K562 (cell line): Measurements from ENCODE around the gene BCL2L12. TPM values are rescaled to one million over a fixed set of nuclear protein-coding genes. Genes with fewer than 3 reads are reported as not detected.

ENCODE experiments used
- FOXA3 ChIP-seq, 2 experiments: fragments of 450-650 bp in 1 of 2; sonication (generic) in 1 of 2; formaldehyde crosslinking; IDR thresholded peaks in 1 of 2; conservative IDR thresholded peaks in 1 of 2; 2 replicates each; pipeline versions ENCODE4 v1.4.0 to v1.8.0; 2020 to 2022; ENCODE audit warnings: mild to moderate bottlenecking in 2 of 2, missing genetic modification reagents in 1 of 2
- GTF2E2 ChIP-seq: fragments of 200-800 bp; sonication (Bioruptor generic); IDR thresholded peaks from 2 replicates; pipeline ENCODE4 v1.6.1; 2016; ENCODE audit warnings: missing genetic modification characterization, missing compliant biosample characterization
- HOXB6 ChIP-seq: fragments of 250-450 bp; sonication (Bioruptor Pico); IDR thresholded peaks from 2 replicates; pipeline ENCODE4 v1.5.1; 2022; ENCODE audit warnings: mild to moderate bottlenecking, borderline replicate concordance
- KLF10 ChIP-seq: fragments of 250-450 bp; sonication (Bioruptor Pico); IDR thresholded peaks from 2 replicates; pipeline ENCODE4 v1.6.1; 2021; ENCODE audit warnings: matching md5 sums
- MEF2D ChIP-seq: conservative IDR thresholded peaks from 2 replicates; pipeline ENCODE4 v1.6.1; 2016; ENCODE audit warnings: low read depth, missing genetic modification characterization, missing compliant biosample characterization
- MTA3 ChIP-seq: fragments of 450-650 bp; formaldehyde crosslinking; IDR thresholded peaks from 2 replicates; pipeline ENCODE4 v1.6.1; 2017; ENCODE audit warnings: mild to moderate bottlenecking, borderline replicate concordance
- MXI1 ChIP-seq: IDR thresholded peaks from 2 replicates; pipeline ENCODE4 v1.6.1; 2011; ENCODE audit warnings: low read depth, mild to moderate bottlenecking, improper control_type of control experiment, low read length
- PCBP1 ChIP-seq: fragments of 200-400 bp; formaldehyde crosslinking; IDR thresholded peaks from 2 replicates; pipeline ENCODE4 v1.6.1; 2018; ENCODE audit warnings: mild to moderate bottlenecking, low read depth, low read length; ENCODE audit not compliant: poor library complexity, severe bottlenecking
- PHF21A ChIP-seq: fragments of 450-650 bp; IDR thresholded peaks from 2 replicates; pipeline ENCODE4 v1.6.1; 2017; ENCODE audit warnings: low read depth, borderline replicate concordance
- POLR3G ChIP-seq: IDR thresholded peaks from 2 replicates; pipeline ENCODE4 v1.6.1; 2011; ENCODE audit not compliant: insufficient read length, insufficient replicate concordance; ENCODE audit errors: extremely low read depth
- PRMT5 ChIP-seq: sonication (generic); formaldehyde crosslinking; IDR thresholded peaks from 2 replicates; pipeline ENCODE4 v1.5.0; 2020; ENCODE audit warnings: missing genetic modification reagents
- SIX5 ChIP-seq, 2 experiments: IDR thresholded peaks; 2 replicates each; pipeline ENCODE4 v1.6.1; 2011; ENCODE audit warnings: low read length in 2 of 2, borderline replicate concordance in 1 of 2, low read depth in 1 of 2, mild to moderate bottlenecking in 1 of 2, moderate library complexity in 1 of 2; ENCODE audit not compliant: insufficient read depth in 1 of 2
- ZNF124 ChIP-seq: sonication (generic); formaldehyde crosslinking; IDR thresholded peaks from 2 replicates; pipeline ENCODE4 v1.8.1; 2022; ENCODE audit warnings: missing genetic modification reagents
- ZNF146 ChIP-seq: IDR thresholded peaks from one replicate; pipeline ENCODE4 v1.6.1; 2018; ENCODE audit warnings: missing compliant biosample characterization; ENCODE audit not compliant: unreplicated experiment
- ZNF316 ChIP-seq: fragments of 450-650 bp; IDR thresholded peaks from 2 replicates; pipeline ENCODE4 v1.6.1; 2016
- ZZZ3 ChIP-seq: fragments of 450-650 bp; IDR thresholded peaks from 2 replicates; pipeline ENCODE4 v1.6.1; 2016; ENCODE audit warnings: antibody characterized with exemption, mild to moderate bottlenecking, moderate library complexity
- polyA plus RNA-seq, 8 experiments: library from polyadenylated mRNA; depleted of rRNA in 4 of 8; stranded (reverse) in 5 of 8; unstranded in 3 of 8; fragments of >200 nt; fragmentation: Nextera tagmentation in 2 of 8; fragmentation: Illumina TruSeq in 1 of 8; extraction: Ambion mirVana in 2 of 8; extraction: Trizol in 1 of 8; gene quantifications; 2 replicates each; pipeline versions ENCODE4 v1.2.1 to v1.2.3, GENCODE V29; 2011 to 2014; ENCODE audit warnings: inconsistent platforms in 1 of 8, missing spikeins in 1 of 8
- total RNA-seq, 7 experiments: library from RNA; depleted of rRNA in 6 of 7; stranded (reverse); fragments of >200 nt in 6 of 7; fragmentation: Illumina TruSeq in 2 of 7; extraction: Trizol in 2 of 7; gene quantifications; 2 replicates each; pipeline versions ENCODE4 v1.2.1 to v1.2.3, GENCODE V29; 2011 to 2021; ENCODE audit warnings: low replicate concordance in 1 of 7
- TF ChIP-seq, protein P1 (sequence below): sonication (generic); formaldehyde crosslinking; IDR thresholded peaks from 2 replicates; pipeline ENCODE4 v1.8.1; 2023; ENCODE audit warnings: mild to moderate bottlenecking, missing genetic modification reagents
- TF ChIP-seq, protein P2 (sequence below): sonication (generic); formaldehyde crosslinking; IDR thresholded peaks from 2 replicates; pipeline ENCODE4 v1.9.0; 2022; ENCODE audit warnings: mild to moderate bottlenecking, missing genetic modification reagents
- TF ChIP-seq, protein P3 (sequence below), 3 experiments: IDR thresholded peaks in 2 of 3; conservative IDR thresholded peaks in 1 of 3; 2 replicates each; pipeline ENCODE4 v1.5.1; 2011 to 2012; ENCODE audit warnings: low read length in 3 of 3, mild to moderate bottlenecking in 3 of 3, control low read depth in 2 of 3, improper control_type of control experiment in 1 of 3, inconsistent platforms in 1 of 3, low read depth in 1 of 3, mixed read lengths in 1 of 3, moderate library complexity in 1 of 3; ENCODE audit not compliant: insufficient read depth in 2 of 3
- TF ChIP-seq, protein P4 (sequence below): fragments of 250-450 bp; sonication (Bioruptor Pico); IDR thresholded peaks from 2 replicates; pipeline ENCODE4 v1.5.0; 2021; ENCODE audit warnings: mild to moderate bottlenecking, borderline replicate concordance

Gene BCL2L12
- total and polyA plus RNA-seq, 9 of the 15 experiments (the other 6 are each of a cell fraction or from before 2014, with no cell fraction given): 7.4 to 263 (median 81.2) TPM

DNA sequence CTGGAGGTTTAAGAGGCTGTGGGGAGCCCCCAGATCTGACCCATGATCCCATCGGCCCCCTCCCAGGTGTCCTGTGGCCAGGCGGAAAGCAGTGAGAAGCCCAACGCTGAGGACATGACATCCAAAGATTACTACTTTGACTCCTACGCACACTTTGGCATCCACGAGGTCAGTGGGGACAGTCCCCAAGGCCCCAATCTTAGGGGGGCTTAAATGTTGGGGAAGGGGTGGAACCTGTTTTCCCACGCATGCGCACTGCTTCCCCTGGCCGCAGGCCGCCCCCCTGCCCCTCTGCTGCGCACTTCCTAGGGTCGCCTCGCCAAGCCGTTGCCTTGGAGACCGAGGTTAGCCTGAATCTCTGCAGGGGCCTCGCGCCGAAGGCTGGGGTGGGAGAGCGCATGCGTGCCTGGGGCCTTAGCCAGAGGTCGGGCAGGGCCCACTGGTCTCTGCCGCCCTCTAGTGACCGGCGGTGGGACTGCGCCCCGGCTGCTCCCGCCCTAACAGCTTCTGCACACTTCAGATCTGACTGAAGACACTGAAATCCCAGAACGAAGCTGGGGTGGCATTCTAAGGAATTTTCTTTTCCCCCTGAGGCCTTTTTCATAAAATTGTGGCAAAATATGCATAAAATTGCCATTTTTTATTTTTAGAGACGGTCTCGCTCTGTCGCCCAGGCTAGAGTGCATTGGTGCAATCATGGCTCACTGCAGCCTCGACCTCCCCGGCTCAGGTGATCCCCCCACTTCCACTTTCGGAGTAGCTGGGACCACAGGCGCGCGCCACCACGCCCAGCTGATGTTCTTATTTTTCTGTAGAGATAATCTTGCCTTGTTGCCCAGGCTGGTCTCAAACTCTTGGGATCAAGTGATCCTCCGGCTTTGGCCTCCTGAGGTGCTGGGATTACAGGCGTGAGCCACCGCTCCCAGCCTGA, 15.0 kb downstream of the BCL2L12 start (continued):
- TF ChIP-seq, protein P1, sequence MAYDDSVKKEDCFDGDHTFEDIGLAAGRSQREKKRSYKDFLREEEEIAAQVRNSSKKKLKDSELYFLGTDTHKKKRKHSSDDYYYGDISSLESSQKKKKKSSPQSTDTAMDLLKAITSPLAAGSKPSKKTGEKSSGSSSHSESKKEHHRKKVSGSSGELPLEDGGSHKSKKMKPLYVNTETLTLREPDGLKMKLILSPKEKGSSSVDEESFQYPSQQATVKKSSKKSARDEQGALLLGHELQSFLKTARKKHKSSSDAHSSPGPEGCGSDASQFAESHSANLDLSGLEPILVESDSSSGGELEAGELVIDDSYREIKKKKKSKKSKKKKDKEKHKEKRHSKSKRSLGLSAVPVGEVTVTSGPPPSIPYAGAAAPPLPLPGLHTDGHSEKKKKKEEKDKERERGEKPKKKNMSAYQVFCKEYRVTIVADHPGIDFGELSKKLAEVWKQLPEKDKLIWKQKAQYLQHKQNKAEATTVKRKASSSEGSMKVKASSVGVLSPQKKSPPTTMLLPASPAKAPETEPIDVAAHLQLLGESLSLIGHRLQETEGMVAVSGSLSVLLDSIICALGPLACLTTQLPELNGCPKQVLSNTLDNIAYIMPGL (CRISPR knock-in tag): peak; percentile 80; the same call in 1 of the 2 replicates
- no peak for TF ChIP-seq KLF10 (CRISPR knock-in tag)
- TF ChIP-seq SIX5 (IDR thresholded peaks at IDR 0.05; ENCODE audit: borderline replicate concordance in 1 of 2, insufficient read depth in 1 of 2, low read depth in 1 of 2, low read length in 2 of 2): no peak
- no peak for TF ChIP-seq MXI1
- no peak for TF ChIP-seq PCBP1
- TF ChIP-seq ZNF124 (CRISPR knock-in tag): no peak
- TF ChIP-seq FOXA3 (CRISPR knock-in tag; conservative IDR thresholded peaks at IDR 0.05 in 1 of 2, IDR thresholded peaks at IDR 0.05 in 1 of 2): no peak
- no peak for TF ChIP-seq MTA3
- TF ChIP-seq, protein P2, sequence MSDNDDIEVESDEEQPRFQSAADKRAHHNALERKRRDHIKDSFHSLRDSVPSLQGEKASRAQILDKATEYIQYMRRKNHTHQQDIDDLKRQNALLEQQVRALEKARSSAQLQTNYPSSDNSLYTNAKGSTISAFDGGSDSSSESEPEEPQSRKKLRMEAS (CRISPR knock-in tag): peak; percentile 80
- TF ChIP-seq ZNF316: no peak
- no peak for TF ChIP-seq HOXB6 (CRISPR knock-in tag)
- TF ChIP-seq PHF21A: no peak
- TF ChIP-seq GTF2E2 (tag): no peak
- no peak for TF ChIP-seq ZZZ3
- TF ChIP-seq, protein P3, sequence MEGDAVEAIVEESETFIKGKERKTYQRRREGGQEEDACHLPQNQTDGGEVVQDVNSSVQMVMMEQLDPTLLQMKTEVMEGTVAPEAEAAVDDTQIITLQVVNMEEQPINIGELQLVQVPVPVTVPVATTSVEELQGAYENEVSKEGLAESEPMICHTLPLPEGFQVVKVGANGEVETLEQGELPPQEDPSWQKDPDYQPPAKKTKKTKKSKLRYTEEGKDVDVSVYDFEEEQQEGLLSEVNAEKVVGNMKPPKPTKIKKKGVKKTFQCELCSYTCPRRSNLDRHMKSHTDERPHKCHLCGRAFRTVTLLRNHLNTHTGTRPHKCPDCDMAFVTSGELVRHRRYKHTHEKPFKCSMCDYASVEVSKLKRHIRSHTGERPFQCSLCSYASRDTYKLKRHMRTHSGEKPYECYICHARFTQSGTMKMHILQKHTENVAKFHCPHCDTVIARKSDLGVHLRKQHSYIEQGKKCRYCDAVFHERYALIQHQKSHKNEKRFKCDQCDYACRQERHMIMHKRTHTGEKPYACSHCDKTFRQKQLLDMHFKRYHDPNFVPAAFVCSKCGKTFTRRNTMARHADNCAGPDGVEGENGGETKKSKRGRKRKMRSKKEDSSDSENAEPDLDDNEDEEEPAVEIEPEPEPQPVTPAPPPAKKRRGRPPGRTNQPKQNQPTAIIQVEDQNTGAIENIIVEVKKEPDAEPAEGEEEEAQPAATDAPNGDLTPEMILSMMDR (IDR thresholded peaks at IDR 0.05 in 2 of 3, conservative IDR thresholded peaks at IDR 0.05 in 1 of 3; ENCODE audit: insufficient read depth in 2 of 3, low read depth in 1 of 3, low read length in 3 of 3): peak; percentile 95 to 96 (median 96)
- TF ChIP-seq MEF2D (tag): no peak
- no peak for TF ChIP-seq POLR3G
- TF ChIP-seq, protein P4, sequence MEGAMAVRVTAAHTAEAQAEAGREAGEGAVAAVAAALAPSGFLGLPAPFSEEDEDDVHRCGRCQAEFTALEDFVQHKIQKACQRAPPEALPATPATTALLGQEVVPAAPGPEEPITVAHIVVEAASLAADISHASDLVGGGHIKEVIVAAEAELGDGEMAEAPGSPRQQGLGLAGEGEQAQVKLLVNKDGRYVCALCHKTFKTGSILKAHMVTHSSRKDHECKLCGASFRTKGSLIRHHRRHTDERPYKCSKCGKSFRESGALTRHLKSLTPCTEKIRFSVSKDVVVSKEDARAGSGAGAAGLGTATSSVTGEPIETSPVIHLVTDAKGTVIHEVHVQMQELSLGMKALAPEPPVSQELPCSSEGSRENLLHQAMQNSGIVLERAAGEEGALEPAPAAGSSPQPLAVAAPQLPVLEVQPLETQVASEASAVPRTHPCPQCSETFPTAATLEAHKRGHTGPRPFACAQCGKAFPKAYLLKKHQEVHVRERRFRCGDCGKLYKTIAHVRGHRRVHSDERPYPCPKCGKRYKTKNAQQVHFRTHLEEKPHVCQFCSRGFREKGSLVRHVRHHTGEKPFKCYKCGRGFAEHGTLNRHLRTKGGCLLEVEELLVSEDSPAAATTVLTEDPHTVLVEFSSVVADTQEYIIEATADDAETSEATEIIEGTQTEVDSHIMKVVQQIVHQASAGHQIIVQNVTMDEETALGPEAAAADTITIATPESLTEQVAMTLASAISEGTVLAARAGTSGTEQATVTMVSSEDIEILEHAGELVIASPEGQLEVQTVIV (CRISPR knock-in tag): no peak
- TF ChIP-seq PRMT5: no peak
- TF ChIP-seq ZNF146: no peak
